CD4-positive, alpha-beta T cell treated with Interferon alpha-2 for 1 hour (primary cell): Measurements from ENCODE around the gene HEXD.
"Not testable (repeated sequence)": the region's sequence is repeated elsewhere in the genome, so short reads cannot be mapped to it uniquely, and the experiment has no call there.

Experiments used
- DNase-seq, 2 donors: peaks; one replicate each; pipeline ENCODE4 v3.0.0-alpha.2; 2020 to 2022

The HEXD gene

GRCh38 chr17:82418001-82418986, at the start of gene HEXD, which contains the start of gene OGFOD3:
Gene HEXD, plus strand, starts transcription at chr17:82418347. Its CDS starts 1,453 bp downstream, at chr17:82419800.
Gene OGFOD3, minus strand, starts transcription at chr17:82418586. Its CDS starts 101 bp downstream, at chr17:82418485.
- peak; percentile 84 to 90 for DNase-seq

GRCh38 chr17:82369211-82369610, 48.9 kb upstream of the HEXD start:
- no peak for DNase-seq

GRCh38 chr17:82370471-82371332, 47.4 kb upstream of the HEXD start:
- DNase-seq: peak in 1 of 2 donors; percentile 16

- no peak for DNase-seq
Measured at GRCh38 chr17:82371333-82372248, 46.6 kb upstream of the HEXD start, which contains the start of gene UTS2R. Gene UTS2R, plus strand, starts transcription at chr17:82371765. Its CDS starts 2,560 bp downstream, at chr17:82374325.

- DNase-seq: no peak
Measured at GRCh38 chr17:82372249-82373071, 45.7 kb upstream of the HEXD start.

- not testable (repeated sequence) for DNase-seq
Measured at GRCh38 chr17:82373072-82373452, 45.1 kb upstream of the HEXD start.

DNA sequence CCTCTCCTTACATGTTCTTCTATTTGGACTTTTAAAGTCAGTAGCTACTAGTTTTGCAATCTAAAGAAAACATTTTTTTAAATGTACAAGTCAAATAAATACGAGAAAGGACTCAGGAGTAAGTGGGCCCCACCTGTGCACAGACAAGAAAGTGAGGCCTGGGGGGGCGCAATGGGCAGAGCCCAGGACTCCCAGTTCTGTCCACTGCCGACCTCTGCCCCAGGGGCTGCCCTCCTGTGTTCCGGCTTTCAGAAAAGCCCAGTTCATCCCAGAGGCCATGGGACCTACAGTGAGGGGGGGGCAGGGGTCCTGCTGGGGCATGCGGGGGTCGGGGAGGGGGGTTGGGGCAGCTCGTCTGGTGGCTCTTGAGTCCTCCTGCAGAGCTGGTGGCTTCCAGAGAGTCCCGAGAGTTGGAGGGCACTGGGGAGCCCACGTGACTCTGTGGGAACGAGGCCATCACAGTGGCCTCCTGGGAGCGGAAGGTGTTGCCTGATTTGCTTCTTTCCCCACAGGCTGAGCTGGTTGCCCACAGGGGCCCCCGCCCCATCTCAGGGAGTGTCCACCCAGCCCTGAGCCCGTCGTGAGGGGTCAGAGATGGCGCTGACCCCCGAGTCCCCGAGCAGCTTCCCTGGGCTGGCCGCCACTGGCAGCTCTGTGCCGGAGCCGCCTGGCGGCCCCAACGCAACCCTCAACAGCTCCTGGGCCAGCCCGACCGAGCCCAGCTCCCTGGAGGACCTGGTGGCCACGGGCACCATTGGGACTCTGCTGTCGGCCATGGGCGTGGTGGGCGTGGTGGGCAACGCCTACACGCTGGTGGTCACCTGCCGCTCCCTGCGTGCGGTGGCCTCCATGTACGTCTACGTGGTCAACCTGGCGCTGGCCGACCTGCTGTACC, 44.2 kb upstream of the HEXD start:
- DNase-seq: no peak

DNA sequence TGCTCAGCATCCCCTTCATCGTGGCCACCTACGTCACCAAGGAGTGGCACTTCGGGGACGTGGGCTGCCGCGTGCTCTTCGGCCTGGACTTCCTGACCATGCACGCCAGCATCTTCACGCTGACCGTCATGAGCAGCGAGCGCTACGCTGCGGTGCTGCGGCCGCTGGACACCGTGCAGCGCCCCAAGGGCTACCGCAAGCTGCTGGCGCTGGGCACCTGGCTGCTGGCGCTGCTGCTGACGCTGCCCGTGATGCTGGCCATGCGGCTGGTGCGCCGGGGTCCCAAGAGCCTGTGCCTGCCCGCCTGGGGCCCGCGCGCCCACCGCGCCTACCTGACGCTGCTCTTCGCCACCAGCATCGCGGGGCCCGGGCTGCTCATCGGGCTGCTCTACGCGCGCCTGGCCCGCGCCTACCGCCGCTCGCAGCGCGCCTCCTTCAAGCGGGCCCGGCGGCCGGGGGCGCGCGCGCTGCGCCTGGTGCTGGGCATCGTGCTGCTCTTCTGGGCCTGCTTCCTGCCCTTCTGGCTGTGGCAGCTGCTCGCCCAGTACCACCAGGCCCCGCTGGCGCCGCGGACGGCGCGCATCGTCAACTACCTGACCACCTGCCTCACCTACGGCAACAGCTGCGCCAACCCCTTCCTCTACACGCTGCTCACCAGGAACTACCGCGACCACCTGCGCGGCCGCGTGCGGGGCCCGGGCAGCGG, 43.4 kb upstream of the HEXD start:
- no peak for DNase-seq

- no peak for DNase-seq
Measured at GRCh38 chr17:82375359-82376041, 42.6 kb upstream of the HEXD start.

GRCh38 chr17:82376042-82376730, 42.0 kb upstream of the HEXD start:
- DNase-seq: no peak

GRCh38 chr17:82377294-82377693, 40.9 kb upstream of the HEXD start:
- DNase-seq: not testable (repeated sequence)

GRCh38 chr17:82377924-82378740, 40.0 kb upstream of the HEXD start:
- no peak for DNase-seq

GRCh38 chr17:82378741-82379021, 39.5 kb upstream of the HEXD start:
- no peak for DNase-seq

DNA sequence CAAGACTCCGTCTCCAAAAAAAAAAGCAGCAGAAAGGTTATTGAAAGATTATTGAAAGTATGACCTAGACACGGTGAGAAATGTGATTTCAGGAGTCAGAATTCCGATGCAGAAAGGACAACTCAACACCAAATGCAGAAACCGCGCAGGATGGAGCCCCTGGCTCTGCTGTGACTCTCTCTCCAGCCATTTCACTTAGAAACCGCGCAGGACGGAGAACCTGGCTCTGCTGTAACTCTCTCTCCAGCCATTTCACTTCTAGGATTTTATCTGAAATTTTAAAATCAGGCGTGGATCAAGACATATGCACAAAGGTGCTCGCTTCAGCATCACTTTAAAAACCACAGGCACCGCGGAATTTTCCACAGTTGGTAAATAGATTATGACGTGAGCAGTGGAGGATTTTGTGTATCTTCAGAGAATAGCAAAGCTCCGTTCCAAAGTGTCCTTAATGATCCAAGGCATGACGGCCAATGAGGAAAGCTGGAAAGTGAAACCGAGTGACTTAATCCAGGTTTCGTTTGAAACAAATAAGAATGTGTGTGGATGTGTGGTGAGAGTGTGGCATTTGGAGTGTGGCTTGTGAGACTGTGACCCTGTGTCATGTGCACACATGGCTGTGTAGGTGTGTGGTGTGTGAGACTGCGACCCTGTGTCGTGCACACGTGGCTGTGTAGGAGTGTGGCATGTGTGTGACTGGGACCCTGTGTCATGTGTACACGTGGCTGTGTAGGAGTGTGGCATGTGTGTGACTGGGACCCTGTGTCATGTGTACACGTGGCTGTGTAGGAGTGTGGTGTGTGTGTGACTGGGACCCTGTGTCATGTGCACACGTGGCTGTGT, 37.1 kb upstream of the HEXD start:
- no peak for DNase-seq

DNA sequence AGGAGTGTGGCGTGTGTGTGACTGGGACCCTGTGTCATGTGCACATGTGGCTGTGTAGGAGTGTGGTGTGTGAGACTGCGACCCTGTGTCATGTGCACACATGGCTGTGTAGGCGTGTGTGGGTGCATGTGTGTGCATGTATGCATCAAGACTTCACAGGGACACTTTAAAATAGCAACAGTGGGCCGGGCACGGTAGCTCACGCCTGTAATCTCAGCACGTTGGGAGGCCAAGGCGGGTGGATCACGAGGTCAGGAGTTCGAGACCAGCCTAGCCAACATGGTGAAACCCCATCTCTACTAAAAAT, 36.5 kb upstream of the HEXD start:
- not testable (repeated sequence) for DNase-seq

DNA sequence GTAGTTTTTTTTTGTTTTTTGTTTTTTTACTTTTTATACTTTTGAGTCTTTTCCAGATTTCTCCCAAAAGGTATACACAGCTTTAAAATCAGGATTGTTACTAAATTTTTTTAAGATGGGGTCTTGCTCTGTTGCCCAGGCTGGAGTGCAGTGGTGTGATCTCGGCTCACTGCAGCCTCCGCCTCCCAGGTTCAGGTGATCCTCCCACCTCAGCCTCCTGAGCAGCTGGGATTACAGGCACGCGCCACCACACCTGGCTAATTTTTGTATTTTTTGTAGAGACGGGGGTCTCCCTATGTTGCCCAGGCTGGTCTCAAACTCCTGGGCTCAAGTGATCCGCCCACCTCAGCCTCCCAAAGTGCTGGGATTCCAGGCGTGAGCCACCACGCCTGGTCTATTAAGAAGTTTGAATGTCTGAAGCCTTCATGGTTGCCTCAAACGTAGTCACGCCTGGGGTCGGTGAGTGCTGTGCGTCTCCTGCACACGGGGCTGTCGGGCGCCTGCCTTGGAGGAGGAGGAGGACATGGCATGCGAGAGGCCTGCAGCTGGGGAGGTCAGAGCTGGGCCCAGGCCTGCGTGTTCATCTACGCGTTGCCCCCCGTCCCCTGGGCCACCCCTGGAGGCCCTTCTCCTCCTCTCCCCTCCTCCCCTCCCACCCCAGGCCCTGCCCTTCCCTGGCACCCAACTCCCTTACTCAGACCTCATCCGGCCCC, 35.8 kb upstream of the HEXD start:
- not testable (repeated sequence) for DNase-seq
